Mesendoderm (in vitro differentiated cells): ENCODE results near the gene DMPK.

ENCODE experiments used
- DNase-seq: peaks from one replicate; pipeline ENCODE4 v3.0.0; 2013
- H2AK5ac ChIP-seq: 2 replicates; pipeline ENCODE4 v1.6.1; 2013; ENCODE audit warnings: low read length, inconsistent platforms
- H2BK120ac ChIP-seq: 2 replicates; pipeline ENCODE4 v1.6.1; 2013; ENCODE audit warnings: low read depth, mild to moderate bottlenecking, low read length, moderate library complexity, mixed read lengths
- H2BK15ac ChIP-seq: replicated peaks from 2 replicates; pipeline ENCODE4 v1.6.1; 2013; ENCODE audit warnings: low read depth, mild to moderate bottlenecking, moderate library complexity
- H2BK5ac ChIP-seq: 2 replicates; pipeline ENCODE4 v1.6.1; 2013; ENCODE audit warnings: low read length, inconsistent platforms
- H3K18ac ChIP-seq: 2 replicates; pipeline ENCODE4 v1.6.1; 2013; ENCODE audit warnings: mild to moderate bottlenecking, low read length, mixed read lengths
- H3K23ac ChIP-seq: one replicate; pipeline ENCODE4 v1.6.1; 2013; ENCODE audit warnings: low read length
- H3K27ac ChIP-seq: 2 replicates; pipeline ENCODE4 v1.5.1; 2013; ENCODE audit warnings: low read depth, mild to moderate bottlenecking, inconsistent platforms, low read length, moderate library complexity
- H3K27me3 ChIP-seq: 2 replicates; pipeline ENCODE4 v1.6.1; 2013; ENCODE audit warnings: low read length, control low read depth, mild to moderate bottlenecking, inconsistent platforms; ENCODE audit not compliant: insufficient read depth, poor library complexity
- H3K36me3 ChIP-seq: 2 replicates; pipeline ENCODE4 v1.6.1; 2013; ENCODE audit warnings: low read length, inconsistent platforms; ENCODE audit not compliant: control insufficient read depth, insufficient read depth
- H3K4ac ChIP-seq: one replicate; pipeline ENCODE4 v1.6.1; 2013; ENCODE audit warnings: low read depth, mild to moderate bottlenecking, low read length, moderate library complexity
- H3K4me1 ChIP-seq: 2 replicates; pipeline ENCODE4 v1.6.1; 2013; ENCODE audit warnings: low read depth, low read length, inconsistent platforms; ENCODE audit not compliant: control insufficient read depth
- H3K4me2 ChIP-seq: 2 replicates; pipeline ENCODE4 v1.6.1; 2013; ENCODE audit warnings: low read length
- H3K4me3 ChIP-seq: 2 replicates; pipeline ENCODE4 v1.5.1; 2013; ENCODE audit warnings: mild to moderate bottlenecking, low read length
- H3K56ac ChIP-seq: one replicate; pipeline ENCODE4 v1.6.1; 2013; ENCODE audit warnings: low read length
- H3K79me1 ChIP-seq: 2 replicates; pipeline ENCODE4 v1.6.1; 2013; ENCODE audit warnings: low read length, inconsistent platforms
- H3K79me2 ChIP-seq: 2 replicates; pipeline ENCODE4 v1.6.1; 2013; ENCODE audit warnings: mild to moderate bottlenecking, low read length; ENCODE audit not compliant: control insufficient read depth, insufficient read depth
- H3K9ac ChIP-seq: 2 replicates; pipeline ENCODE4 v1.6.1; 2013; ENCODE audit warnings: low read length, inconsistent platforms
- H4K5ac ChIP-seq: one replicate; pipeline ENCODE4 v1.6.1; 2013; ENCODE audit warnings: low read length
- H4K8ac ChIP-seq: one replicate; pipeline ENCODE4 v1.6.1; 2013; ENCODE audit warnings: low read depth, mild to moderate bottlenecking, control low read depth, low read length, moderate library complexity
- WGBS: extraction: QIAGEN DNeasy Blood & Tissue Kit; methylation state at CpG from one replicate; pipeline ENCODE4 v1.1.7; 2013; ENCODE audit warnings: low lambda C conversion rate, missing lambda C conversion rate; ENCODE audit not compliant: insufficient coverage; ENCODE audit errors: extremely low coverage; 5-methylcytosine and 5-hydroxymethylcytosine counted together

Gene DMPK

GRCh38 chr19:45764945-45765701, 17.2 kb downstream of the DMPK start:
- Histone ChIP-seq H3K4ac (peak overlapping the region; percentile 4), H3K79me2 (no peaks in the 10 kb centered on the region), H3K18ac (peak overlapping the region; percentile 15), H2BK5ac (no peak overlapping the region), H2BK120ac (no peak overlapping the region), H4K8ac (no peak overlapping the region), H3K4me3 (no peak overlapping the region), H2AK5ac (no peak overlapping the region), H3K27ac (no peak overlapping the region), H3K4me1 (peaks cover 10% of the 10 kb centered on the region), H3K27me3 (no peaks in the 10 kb centered on the region), H3K36me3 (no peaks in the 10 kb centered on the region), H4K5ac (no peak overlapping the region), H3K56ac (peak overlapping the region; percentile 74), H3K4me2 (no peak overlapping the region), H3K23ac (no peak overlapping the region), H2BK15ac (no peak overlapping the region), H3K79me1 (no peaks in the 10 kb centered on the region), H3K9ac (peak overlapping the region; percentile 11)
- DNase-seq, result peak; percentile 59
- WGBS, result no CpG with 5 or more reads among the region's 21 CpGs

GRCh38 chr19:45764475-45764874, 17.8 kb downstream of the DMPK start:
- no peak overlapping the region for H4K8ac ChIP-seq
- no peak overlapping the region for H2BK15ac ChIP-seq
- no peak overlapping the region for H2BK5ac ChIP-seq
- no peak for DNase-seq
- no peaks in the 10 kb centered on the region for H3K79me1 ChIP-seq
- WGBS, result no CpG with 5 or more reads among the region's 6 CpGs
- no peak overlapping the region for H3K4me2 ChIP-seq
- H3K4me1 ChIP-seq, result peaks cover 10% of the 10 kb centered on the region
- H3K27me3 ChIP-seq, result no peaks in the 10 kb centered on the region
- H3K36me3 ChIP-seq, result no peaks in the 10 kb centered on the region
- no peak overlapping the region for H3K27ac ChIP-seq
- H2AK5ac ChIP-seq, result no peak overlapping the region
- H3K4me3 ChIP-seq, result no peak overlapping the region
- H4K5ac ChIP-seq, result no peak overlapping the region
- H3K4ac ChIP-seq, result peak overlapping the region; percentile 62
- no peak overlapping the region for H2BK120ac ChIP-seq
- peak overlapping the region; percentile 15 for H3K18ac ChIP-seq
- H3K9ac ChIP-seq, result no peak overlapping the region
- no peak overlapping the region for H3K23ac ChIP-seq
- no peaks in the 10 kb centered on the region for H3K79me2 ChIP-seq
- peak overlapping the region; percentile 28 for H3K56ac ChIP-seq

DNA sequence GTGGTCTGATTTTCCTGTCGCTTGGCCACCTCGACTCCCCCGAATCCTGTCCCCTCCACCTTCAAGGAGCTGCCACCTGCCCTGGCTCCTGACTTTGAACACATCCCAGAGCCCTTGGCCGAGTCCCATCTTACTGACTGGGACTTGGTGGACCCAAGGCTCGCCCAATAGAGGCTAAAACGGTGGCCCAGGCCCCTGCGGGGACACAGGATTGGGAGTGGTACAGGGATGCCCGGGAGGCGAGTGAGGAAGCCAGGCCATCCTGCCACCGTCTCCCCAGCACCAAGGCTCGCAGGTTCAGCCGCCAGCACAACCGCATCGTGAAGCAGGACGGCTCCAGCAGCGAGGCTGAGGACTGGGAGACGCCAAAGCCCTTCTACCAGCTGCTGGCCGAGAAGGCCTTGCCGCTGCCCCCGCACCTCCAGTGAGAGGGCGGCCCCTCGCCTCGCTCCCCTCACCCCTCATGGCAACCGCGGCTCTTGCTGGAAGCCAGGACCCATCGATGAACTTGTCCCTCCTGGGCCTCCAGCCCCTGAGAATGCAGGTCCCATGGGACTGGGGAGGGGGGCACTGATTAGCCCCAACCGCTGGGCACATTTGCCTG, 18.5 kb downstream of the DMPK start:
- no CpG with 5 or more reads among the region's 27 CpGs for WGBS
- Histone ChIP-seq H4K8ac (no peak overlapping the region), H3K4me3 (no peak overlapping the region), H3K27ac (no peak overlapping the region), H2BK15ac (no peak overlapping the region), H3K23ac (no peak overlapping the region), H3K9ac (no peak overlapping the region), H2BK5ac (no peak overlapping the region), H2AK5ac (no peak overlapping the region), H3K79me2 (no peaks in the 10 kb centered on the region), H3K79me1 (no peaks in the 10 kb centered on the region), H2BK120ac (no peak overlapping the region), H3K36me3 (no peaks in the 10 kb centered on the region), H3K4me1 (peaks cover 10% of the 10 kb centered on the region), H3K4ac (no peak overlapping the region), H3K18ac (no peak overlapping the region), H3K56ac (peak overlapping the region; percentile 70), H4K5ac (no peak overlapping the region), H3K27me3 (no peaks in the 10 kb centered on the region), H3K4me2 (no peak overlapping the region)
- DNase-seq, result no peak

DNA sequence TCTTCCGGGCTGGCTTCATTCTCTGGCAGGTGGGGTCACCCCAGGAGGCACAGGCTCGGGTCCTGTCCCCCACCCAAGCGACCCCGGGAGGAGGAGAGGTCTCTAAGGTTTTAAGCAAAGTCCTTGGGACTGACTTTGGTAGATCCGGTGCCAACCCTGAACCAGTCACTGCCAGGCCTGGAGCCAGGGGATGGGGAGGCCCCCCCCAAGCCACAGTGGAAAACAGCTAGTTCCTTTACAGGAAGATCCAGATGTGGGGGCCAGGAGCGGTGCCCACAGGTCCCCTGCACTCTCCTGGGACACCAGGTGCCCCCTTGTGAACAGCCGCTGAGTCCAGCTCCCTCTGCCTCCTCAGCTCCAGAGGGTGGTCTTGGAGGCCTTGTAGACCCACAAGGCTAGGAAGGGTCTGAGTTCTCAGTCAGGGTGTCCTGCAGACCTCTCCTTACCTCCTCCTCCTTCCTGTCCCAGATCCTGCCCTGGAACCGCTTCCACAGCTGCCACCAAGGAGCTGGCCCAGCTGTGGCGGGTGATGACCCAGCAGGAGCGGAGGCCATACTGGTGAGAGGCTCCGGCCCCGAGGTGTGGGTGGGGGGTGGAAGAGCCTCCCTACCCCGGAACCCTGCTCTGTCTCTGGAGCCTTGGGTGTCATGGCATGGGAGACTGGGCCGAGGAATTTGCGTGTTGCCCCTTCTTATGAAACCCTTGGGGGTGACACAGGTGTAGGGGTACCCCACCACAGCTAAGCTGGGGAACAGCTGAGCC, 19.2 kb downstream of the DMPK start:
- H3K79me1 ChIP-seq, result no peaks in the 10 kb centered on the region
- H2BK5ac ChIP-seq, result no peak overlapping the region
- WGBS, result no CpG with 5 or more reads among the region's 15 CpGs
- no peak overlapping the region for H3K27ac ChIP-seq
- H4K5ac ChIP-seq, result no peak overlapping the region
- H3K79me2 ChIP-seq, result no peaks in the 10 kb centered on the region
- H2AK5ac ChIP-seq, result no peak overlapping the region
- no peak overlapping the region for H2BK15ac ChIP-seq
- no peak overlapping the region for H3K4me2 ChIP-seq
- H3K23ac ChIP-seq, result no peak overlapping the region
- H3K18ac ChIP-seq, result no peak overlapping the region
- no peak overlapping the region for H2BK120ac ChIP-seq
- no peaks in the 10 kb centered on the region for H3K27me3 ChIP-seq
- no peak overlapping the region for H3K9ac ChIP-seq
- H4K8ac ChIP-seq, result no peak overlapping the region
- no peak overlapping the region for H3K4me3 ChIP-seq
- peaks cover 10% of the 10 kb centered on the region for H3K4me1 ChIP-seq
- no peak overlapping the region for H3K4ac ChIP-seq
- no peak overlapping the region for H3K56ac ChIP-seq
- no peaks in the 10 kb centered on the region for H3K36me3 ChIP-seq
- no peak for DNase-seq

- H3K27ac ChIP-seq, result no peak overlapping the region
- H3K4me2 ChIP-seq, result no peak overlapping the region
- H3K56ac ChIP-seq, result peak overlapping the region; percentile 62
- no peaks in the 10 kb centered on the region for H3K79me1 ChIP-seq
- H3K9ac ChIP-seq, result no peak overlapping the region
- no peak overlapping the region for H2BK120ac ChIP-seq
- H3K4ac ChIP-seq, result no peak overlapping the region
- no peak overlapping the region for H2AK5ac ChIP-seq
- H3K18ac ChIP-seq, result peak overlapping the region; percentile 3
- no peaks in the 10 kb centered on the region for H3K79me2 ChIP-seq
- H4K5ac ChIP-seq, result no peak overlapping the region
- no peak overlapping the region for H3K23ac ChIP-seq
- H3K4me3 ChIP-seq, result no peak overlapping the region
- no peak overlapping the region for H2BK15ac ChIP-seq
- no peak overlapping the region for H4K8ac ChIP-seq
- peak overlapping the region; percentile 59 for H2BK5ac ChIP-seq
- H3K36me3 ChIP-seq, result no peaks in the 10 kb centered on the region
- peak; percentile 72 for DNase-seq
- H3K4me1 ChIP-seq, result peaks cover 8% of the 10 kb centered on the region
- WGBS, result no CpG with 5 or more reads among the region's 17 CpGs
- no peaks in the 10 kb centered on the region for H3K27me3 ChIP-seq
Observed at GRCh38 chr19:45761714-45762113, 20.6 kb downstream of the DMPK start.
